Karpas-422 (cell line): ENCODE data around the gene ELMO2. TPM values are rescaled to one million over a fixed set of nuclear protein-coding genes. Genes with fewer than 3 reads are reported as not detected.

ENCODE experiments used
- DNase-seq: peaks from one replicate; pipeline ENCODE4 v3.0.0-alpha.2; 2015
- H2AFZ ChIP-seq: fragments of 200-600 bp; sonication (generic); 2 replicates; pipeline ENCODE4 v1.6.1; 2014; ENCODE audit warnings: antibody characterized with exemption, low read length, mixed read lengths
- H3K27ac ChIP-seq: fragments of 200-600 bp; sonication (generic); 2 replicates; pipeline ENCODE4 v1.5.1; 2014; ENCODE audit warnings: mild to moderate bottlenecking, low read length, moderate library complexity
- H3K27me3 ChIP-seq: fragments of 200-600 bp; sonication (generic); 2 replicates; pipeline ENCODE4 v1.6.1; 2014; ENCODE audit warnings: low read length, mixed read lengths
- H3K36me3 ChIP-seq: fragments of 200-600 bp; sonication (generic); 2 replicates; pipeline ENCODE4 v1.6.1; 2014; ENCODE audit warnings: low read length, mixed read lengths; ENCODE audit not compliant: insufficient read depth
- H3K4me1 ChIP-seq: fragments of 200-600 bp; sonication (generic); 2 replicates; pipeline ENCODE4 v1.6.1; 2014; ENCODE audit warnings: mild to moderate bottlenecking, low read length, mixed read lengths
- H3K4me2 ChIP-seq: fragments of 200-600 bp; sonication (generic); 2 replicates; pipeline ENCODE4 v1.6.1; 2014; ENCODE audit warnings: low read length, low read depth, mild to moderate bottlenecking; ENCODE audit not compliant: poor library complexity, severe bottlenecking
- H3K4me3 ChIP-seq: fragments of 200-600 bp; sonication (generic); 2 replicates; pipeline ENCODE4 v1.5.1; 2014; ENCODE audit warnings: mild to moderate bottlenecking, antibody characterized with exemption, low read length, mixed read lengths
- H3K79me2 ChIP-seq: fragments of 200-600 bp; sonication (generic); 2 replicates; pipeline ENCODE4 v1.6.1; 2014; ENCODE audit warnings: mild to moderate bottlenecking, low read length, mixed read lengths
- H3K9ac ChIP-seq: fragments of 200-600 bp; sonication (generic); 2 replicates; pipeline ENCODE4 v1.6.0; 2014; ENCODE audit warnings: low read length
- H3K9me2 ChIP-seq: fragments of 200-600 bp; sonication (generic), shearing (Covaris generic); replicated peaks from 2 replicates; pipeline ENCODE4 v1.6.0; 2014; ENCODE audit warnings: mild to moderate bottlenecking, low read length, moderate library complexity; ENCODE audit not compliant: insufficient read depth
- H3K9me3 ChIP-seq: fragments of 300-700, 200-600 bp; sonication (generic); 2 replicates; pipeline ENCODE4 v1.6.1; 2014; ENCODE audit warnings: low read length, mixed read lengths
- H4K20me1 ChIP-seq: fragments of 200-600 bp; sonication (generic); 2 replicates; pipeline ENCODE4 v1.6.1; 2014; ENCODE audit warnings: mild to moderate bottlenecking, antibody characterized with exemption, low read length, low read depth; ENCODE audit not compliant: insufficient read depth
- total RNA-seq: library from RNA; depleted of rRNA; stranded (reverse); fragments of >200 nt; shearing (Covaris generic); gene quantifications from 2 replicates; pipeline ENCODE4 v1.2.3, GENCODE V29; 2014; ENCODE audit warnings: low replicate concordance

ELMO2 gene
- total RNA-seq, 1 experiment from 2014 or later = 91.4 TPM

- H3K27me3 ChIP-seq = no peaks in the 10 kb centered on the region
- no peaks in the 10 kb centered on the region for H3K9me2 ChIP-seq
- peak overlapping the region; percentile 60 for H3K9ac ChIP-seq
- H4K20me1 ChIP-seq = no peaks in the 10 kb centered on the region
- no peak for DNase-seq
- peaks cover 15% of the 10 kb centered on the region for H3K36me3 ChIP-seq
- no peak overlapping the region; the same call in 1 of the 2 replicates for H3K4me3 ChIP-seq
- H3K27ac ChIP-seq = peak overlapping the region; percentile 82
- H2AFZ ChIP-seq = no peak overlapping the region
- peaks cover 69% of the 10 kb centered on the region for H3K4me1 ChIP-seq
- no peaks in the 10 kb centered on the region for H3K79me2 ChIP-seq
- peak overlapping the region; percentile 64 for H3K4me2 ChIP-seq
- H3K9me3 ChIP-seq = no peaks in the 10 kb centered on the region
Observed at GRCh38 chr20:46344488-46345162, 61.8 kb downstream of the ELMO2 start.

GRCh38 chr20:46343975-46344357 lies 62.4 kb downstream of the ELMO2 start:
- H3K9me3 ChIP-seq = no peaks in the 10 kb centered on the region
- H3K27me3 ChIP-seq = no peaks in the 10 kb centered on the region
- peak overlapping the region; percentile 64 for H3K4me2 ChIP-seq
- H3K36me3 ChIP-seq = peaks cover 10% of the 10 kb centered on the region
- H3K9ac ChIP-seq = peak overlapping the region; percentile 60
- H3K4me3 ChIP-seq = peak overlapping the region; percentile 31; the same call in 1 of the 2 replicates
- DNase-seq = peak; percentile 56
- H2AFZ ChIP-seq = no peak overlapping the region
- H4K20me1 ChIP-seq = no peaks in the 10 kb centered on the region
- peaks cover 69% of the 10 kb centered on the region for H3K4me1 ChIP-seq
- H3K9me2 ChIP-seq = no peaks in the 10 kb centered on the region
- H3K79me2 ChIP-seq = no peaks in the 10 kb centered on the region
- peak overlapping the region; percentile 82 for H3K27ac ChIP-seq

GRCh38 chr20:46343348-46343974 lies 63.0 kb downstream of the ELMO2 start:
- H3K27ac ChIP-seq = peak overlapping the region; percentile 82
- peaks cover 69% of the 10 kb centered on the region for H3K4me1 ChIP-seq
- H3K9me3 ChIP-seq = no peaks in the 10 kb centered on the region
- DNase-seq = peak; percentile 73
- peak overlapping the region; percentile 64 for H3K4me2 ChIP-seq
- no peaks in the 10 kb centered on the region for H3K27me3 ChIP-seq
- peaks cover 10% of the 10 kb centered on the region for H3K36me3 ChIP-seq
- peak overlapping the region; percentile 60 for H3K9ac ChIP-seq
- H2AFZ ChIP-seq = no peak overlapping the region
- H3K9me2 ChIP-seq = no peaks in the 10 kb centered on the region
- H4K20me1 ChIP-seq = no peaks in the 10 kb centered on the region
- no peaks in the 10 kb centered on the region for H3K79me2 ChIP-seq
- H3K4me3 ChIP-seq = peak overlapping the region; percentile 31; the same call in 1 of the 2 replicates

- no peaks in the 10 kb centered on the region for H4K20me1 ChIP-seq
- H3K9me3 ChIP-seq = no peaks in the 10 kb centered on the region
- H3K4me3 ChIP-seq = peak overlapping the region; percentile 31; the same call in 1 of the 2 replicates
- H3K27me3 ChIP-seq = no peaks in the 10 kb centered on the region
- no peaks in the 10 kb centered on the region for H3K9me2 ChIP-seq
- H3K36me3 ChIP-seq = peaks cover 8% of the 10 kb centered on the region
- peaks cover 73% of the 10 kb centered on the region for H3K4me1 ChIP-seq
- peak overlapping the region; percentile 82 for H3K27ac ChIP-seq
- H2AFZ ChIP-seq = no peak overlapping the region
- peak overlapping the region; percentile 64 for H3K4me2 ChIP-seq
- no peak for DNase-seq
- H3K79me2 ChIP-seq = no peaks in the 10 kb centered on the region
- H3K9ac ChIP-seq = peak overlapping the region; percentile 60
Observed at GRCh38 chr20:46342451-46343347, 63.7 kb downstream of the ELMO2 start.

- H3K27me3 ChIP-seq = no peaks in the 10 kb centered on the region
- H3K79me2 ChIP-seq = no peaks in the 10 kb centered on the region
- H4K20me1 ChIP-seq = no peaks in the 10 kb centered on the region
- peak overlapping the region; percentile 60 for H3K9ac ChIP-seq
- H3K4me3 ChIP-seq = no peak overlapping the region
- H3K4me2 ChIP-seq = no peak overlapping the region
- H3K9me3 ChIP-seq = no peaks in the 10 kb centered on the region
- no peaks in the 10 kb centered on the region for H3K9me2 ChIP-seq
- peak overlapping the region; percentile 82 for H3K27ac ChIP-seq
- H3K36me3 ChIP-seq = peaks cover 4% of the 10 kb centered on the region; the same call in 1 of the 2 replicates
- no peak overlapping the region for H2AFZ ChIP-seq
- no peak for DNase-seq
- peaks cover 77% of the 10 kb centered on the region for H3K4me1 ChIP-seq
Observed at GRCh38 chr20:46342010-46342378, 64.4 kb downstream of the ELMO2 start.

- DNase-seq = no peak
- H3K4me2 ChIP-seq = no peak overlapping the region
- H3K27me3 ChIP-seq = no peaks in the 10 kb centered on the region
- H3K79me2 ChIP-seq = no peaks in the 10 kb centered on the region
- peaks cover 83% of the 10 kb centered on the region for H3K4me1 ChIP-seq
- no peaks in the 10 kb centered on the region for H3K9me3 ChIP-seq
- peak overlapping the region; percentile 82 for H3K27ac ChIP-seq
- no peaks in the 10 kb centered on the region for H4K20me1 ChIP-seq
- H2AFZ ChIP-seq = no peak overlapping the region
- H3K9ac ChIP-seq = no peak overlapping the region
- no peaks in the 10 kb centered on the region for H3K9me2 ChIP-seq
- H3K36me3 ChIP-seq = peaks cover 4% of the 10 kb centered on the region; the same call in 1 of the 2 replicates
- no peak overlapping the region for H3K4me3 ChIP-seq
Observed at GRCh38 chr20:46341074-46342009, 65.1 kb downstream of the ELMO2 start.

GRCh38 chr20:46339037-46339436 lies 67.4 kb downstream of the ELMO2 start:
- Histone ChIP-seq H2AFZ (no peak overlapping the region), H3K4me1 (peaks cover 91% of the 10 kb centered on the region)

More at GRCh38 chr20:46339037-46339436, 67.4 kb downstream of the ELMO2 start:
- DNase-seq = no peak
- peak overlapping the region; percentile 50 for H3K9ac ChIP-seq
- H3K79me2 ChIP-seq = no peaks in the 10 kb centered on the region
- H3K4me2 ChIP-seq = peak overlapping the region; percentile 45
- no peaks in the 10 kb centered on the region for H4K20me1 ChIP-seq
- no peaks in the 10 kb centered on the region for H3K9me3 ChIP-seq
- H3K27ac ChIP-seq = peak overlapping the region; percentile 100
- H3K27me3 ChIP-seq = no peaks in the 10 kb centered on the region
- H3K9me2 ChIP-seq = no peaks in the 10 kb centered on the region
- no peaks in the 10 kb centered on the region for H3K36me3 ChIP-seq
- peak overlapping the region; percentile 1; the same call in 1 of the 2 replicates for H3K4me3 ChIP-seq
